Thyroid gland (tissue), 4 donors: ENCODE results near the gene MAP1B. TPM values are rescaled to one million over a fixed set of nuclear protein-coding genes. Genes with fewer than 3 reads are reported as not detected.

ENCODE experiments used
- DNase-seq, 2 donors: peaks; one replicate each; pipeline ENCODE4 v3.0.0-alpha.2; 2019
- H3K27ac ChIP-seq, 3 donors: fragments of 200-600 bp; sonication (generic); 1 replicate in 2 of 3; 2 replicates in 1 of 3; pipeline ENCODE4 v1.5.1; 2016 to 2019; ENCODE audit warnings: mild to moderate bottlenecking in 1 of 3, moderate library complexity in 1 of 3
- H3K27me3 ChIP-seq: fragments of 200-600 bp; sonication (generic); one replicate; pipeline ENCODE4 v1.5.1; 2019
- H3K36me3 ChIP-seq, 2 donors: fragments of 200-600 bp; sonication (generic); one replicate each; pipeline ENCODE4 v1.5.1; 2016 to 2019
- H3K4me1 ChIP-seq, 2 donors: fragments of 200-600 bp; sonication (generic); one replicate each; pipeline ENCODE4 v1.5.1; 2017 to 2019
- H3K4me3 ChIP-seq, 3 donors: fragments of 200-600 bp; sonication (generic); replicated peaks in 1 of 3; 1 replicate in 2 of 3; 2 replicates in 1 of 3; pipeline ENCODE4 v1.5.1; 2016; ENCODE audit warnings: mild to moderate bottlenecking in 1 of 3
- H3K9me3 ChIP-seq: fragments of 200-600 bp; sonication (generic); one replicate; pipeline ENCODE4 v1.5.1; 2017
- CTCF ChIP-seq, 6 experiments: fragments of 200-600 bp in 3 of 6; fragments of 450-650 bp in 3 of 6; sonication (generic) in 3 of 6; IDR thresholded peaks; one replicate each; pipeline ENCODE4 v1.5.1; 2016 to 2019; ENCODE audit warnings: antibody characterized with exemption in 6 of 6, mild to moderate bottlenecking in 2 of 6, inconsistent platforms in 1 of 6, moderate library complexity in 1 of 6
- POLR2A ChIP-seq, 2 donors: fragments of 450-650 bp; IDR thresholded peaks; one replicate each; pipeline ENCODE4 v1.6.1; 2017; ENCODE audit warnings: antibody characterized with exemption in 2 of 2, mild to moderate bottlenecking in 2 of 2, moderate library complexity in 1 of 2
- WGBS, 2 donors: methylation state at CpG; one replicate each; pipeline ENCODE4 v1.1.5; 2017; 5-methylcytosine and 5-hydroxymethylcytosine counted together
- intact Hi-C: fragments of 100-400 bp; cut with DNase I; formaldehyde crosslinking; loops from one replicate; pipeline ENCODE4 v1.15.1; 2023
- total RNA-seq, 4 donors: library from RNA; depleted of rRNA; stranded (reverse); fragments of >200 nt; gene quantifications; one replicate each; pipeline ENCODE4 v1.2.3, GENCODE V29; 2016

The MAP1B gene
- total RNA-seq, 4 donors from 2014 or later: 40.3 to 94.9 (median 56.3) TPM

GRCh38 chr5:72199681-72200080, 92.4 kb downstream of the MAP1B start:
- Histone ChIP-seq H3K27ac (no peak overlapping the region), H3K9me3 (no peaks in the 10 kb centered on the region), H3K27me3 (no peaks in the 10 kb centered on the region), H3K4me3 (no peak overlapping the region), H3K36me3 (peaks cover 3 to 8% of the 10 kb centered on the region in 2 donors), H3K4me1 (no peaks in the 10 kb centered on the region)
- WGBS, 2 donors: 95% methylated on average over 15 of the region's 15 CpGs
- intact Hi-C loops: no loop called here
- no peak for TF ChIP-seq POLR2A (IDR thresholded peaks at IDR 0.05)
- no peak for TF ChIP-seq CTCF (IDR thresholded peaks at IDR 0.05)
- DNase-seq: no peak

DNA sequence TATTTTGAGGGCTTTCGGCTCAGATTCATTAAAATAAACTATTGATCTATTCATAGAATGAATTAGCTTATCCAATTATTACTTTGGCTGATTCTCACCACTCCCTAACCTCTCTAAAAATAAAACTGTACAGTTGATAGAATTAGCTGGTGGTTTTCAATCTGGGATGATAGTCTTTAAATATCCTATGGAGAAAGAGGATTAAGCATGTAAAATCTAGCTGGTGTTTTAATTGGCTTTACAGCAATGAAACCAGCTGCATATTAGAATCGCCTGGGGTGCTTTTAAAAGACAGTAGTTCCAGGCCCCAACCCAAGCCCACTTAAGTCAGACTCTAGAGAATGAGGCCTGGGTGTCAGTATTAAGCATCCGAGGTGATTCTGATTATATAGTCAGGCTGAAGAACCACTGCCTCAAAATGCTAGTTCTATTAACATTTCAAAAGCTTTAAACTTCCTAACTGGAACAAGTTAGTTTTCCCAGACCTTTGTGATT, 95.1 kb downstream of the MAP1B start:
- DNase-seq: no peak
- Histone ChIP-seq H3K27me3 (no peaks in the 10 kb centered on the region), H3K4me1 (no peaks in the 10 kb centered on the region), H3K4me3 (no peak overlapping the region), H3K27ac (no peak overlapping the region), H3K36me3 (peaks cover 0 to 8% of the 10 kb centered on the region in 2 donors), H3K9me3 (no peaks in the 10 kb centered on the region)
- TF ChIP-seq CTCF (IDR thresholded peaks at IDR 0.05) (no peak), POLR2A (IDR thresholded peaks at IDR 0.05) (no peak)
- 83 to 91% methylated on average over 3 of the region's 3 CpGs for WGBS, 2 donors
- intact Hi-C loops: no loop called here

- H3K36me3 ChIP-seq: peaks cover 0 to 8% of the 10 kb centered on the region in 2 donors
- no peak for TF ChIP-seq POLR2A (IDR thresholded peaks at IDR 0.05)
- TF ChIP-seq CTCF (IDR thresholded peaks at IDR 0.05): no peak
- no peak overlapping the region for H3K27ac ChIP-seq
- no peak overlapping the region for H3K4me3 ChIP-seq
- no peaks in the 10 kb centered on the region for H3K4me1 ChIP-seq
- 71 to 82% methylated on average over 6 to 8 of the region's 8 CpGs for WGBS, 2 donors
- H3K27me3 ChIP-seq: no peaks in the 10 kb centered on the region
- intact Hi-C loops: no loop called here
- no peak for DNase-seq
- H3K9me3 ChIP-seq: no peaks in the 10 kb centered on the region
Measured at GRCh38 chr5:72203251-72203845, 96.1 kb downstream of the MAP1B start.

DNA sequence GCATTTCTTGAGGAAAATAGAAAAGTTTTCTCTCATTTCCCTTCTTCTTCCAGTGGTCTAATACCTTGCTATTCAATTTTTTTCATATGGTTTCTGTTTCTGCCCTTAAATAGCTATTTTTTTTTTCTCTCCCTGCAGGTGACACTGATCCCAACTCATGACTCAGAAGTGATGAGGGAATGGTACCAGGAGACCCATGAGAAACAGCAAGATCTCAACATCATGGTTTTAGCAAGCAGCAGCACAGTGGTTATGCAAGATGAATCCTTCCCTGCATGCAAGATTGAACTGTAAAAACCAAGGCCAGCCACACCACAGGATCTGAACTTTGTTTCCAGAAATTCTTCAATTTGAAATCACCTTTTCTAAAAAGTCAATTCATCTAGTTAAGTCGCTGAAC, 97.7 kb downstream of the MAP1B start:
- TF ChIP-seq POLR2A (IDR thresholded peaks at IDR 0.05): no peak
- no peak for TF ChIP-seq CTCF (IDR thresholded peaks at IDR 0.05)
- WGBS, 2 donors: 76 to 97% methylated on average over 1 of the region's 1 CpG
- H3K9me3 ChIP-seq: no peaks in the 10 kb centered on the region
- intact Hi-C loops: no loop called here
- DNase-seq: no peak
- H3K4me1 ChIP-seq: no peaks in the 10 kb centered on the region
- no peak overlapping the region for H3K27ac ChIP-seq
- H3K4me3 ChIP-seq: no peak overlapping the region
- no peaks in the 10 kb centered on the region for H3K27me3 ChIP-seq
- H3K36me3 ChIP-seq: peaks cover 0 to 8% of the 10 kb centered on the region in 2 donors

GRCh38 chr5:72205431-72206009, 98.2 kb downstream of the MAP1B start:
- no peaks in the 10 kb centered on the region for H3K27me3 ChIP-seq
- no peak for TF ChIP-seq POLR2A (IDR thresholded peaks at IDR 0.05)
- no peak for TF ChIP-seq CTCF (IDR thresholded peaks at IDR 0.05)
- no peak overlapping the region for H3K4me3 ChIP-seq
- DNase-seq: no peak
- peaks cover 0 to 8% of the 10 kb centered on the region in 2 donors for H3K36me3 ChIP-seq
- WGBS, 2 donors: 96 to 98% methylated on average over 3 of the region's 3 CpGs
- H3K9me3 ChIP-seq: no peaks in the 10 kb centered on the region
- intact Hi-C loops: no loop called here
- H3K4me1 ChIP-seq: peaks cover 0 to 2% of the 10 kb centered on the region in 2 donors
- H3K27ac ChIP-seq: no peak overlapping the region
